Activated CD8-positive, alpha-beta memory T cell treated with anti-CD3 and anti-CD28 coated beads for 1 hour (primary cell): ENCODE measurements around the gene SKI.
"Not testable (repeated sequence)": the region's sequence is repeated elsewhere in the genome, so short reads cannot be mapped to it uniquely, and the experiment has no call there.

Experiments
- DNase-seq, 2 donors: peaks; one replicate each; pipeline ENCODE4 v3.0.0-alpha.2; 2020; ENCODE audit warnings: low read depth in 1 of 2; ENCODE audit errors: extremely low read depth in 1 of 2

The SKI gene

GRCh38 chr1:2240270-2241156 is 12.4 kb downstream of the SKI start:
- no peak for DNase-seq

GRCh38 chr1:2241820-2242219 is 13.7 kb downstream of the SKI start:
- DNase-seq, result no peak

- no peak for DNase-seq
These were observed 15.0 kb downstream of the SKI start for GRCh38 chr1:2242814-2243725.

GRCh38 chr1:2247045-2247394 is 18.9 kb downstream of the SKI start:
- DNase-seq, result not testable (repeated sequence)

GRCh38 chr1:2247760-2248126 is 19.6 kb downstream of the SKI start:
- no peak for DNase-seq

GRCh38 chr1:2248127-2248826 is 20.2 kb downstream of the SKI start:
- no peak for DNase-seq

- DNase-seq, result no peak
These were observed 20.9 kb downstream of the SKI start for GRCh38 chr1:2248854-2249558.

GRCh38 chr1:2249559-2249906 is 21.4 kb downstream of the SKI start:
- DNase-seq, result no peak

GRCh38 chr1:2250721-2251281 is 22.7 kb downstream of the SKI start:
- no peak for DNase-seq

DNA sequence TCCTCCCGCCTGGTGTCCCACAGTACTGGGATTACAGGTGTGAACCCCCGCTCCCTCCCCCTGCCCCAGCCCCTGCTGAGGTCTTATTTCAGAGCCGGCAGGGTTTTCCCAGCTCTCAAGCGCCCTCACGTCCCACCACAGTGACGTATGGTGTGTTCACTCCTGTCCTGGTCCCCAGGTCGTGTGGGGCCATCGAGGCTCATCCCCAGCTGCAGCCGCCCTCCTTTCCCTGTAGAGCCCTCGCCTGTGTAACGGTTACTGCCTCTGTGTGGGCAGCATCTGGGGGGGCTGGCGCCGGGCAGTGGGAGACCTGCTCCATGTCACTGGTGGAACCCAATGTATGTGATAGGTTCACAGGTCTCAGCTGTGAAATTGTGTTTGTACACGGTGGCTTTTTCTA is 23.2 kb downstream of the SKI start:
- DNase-seq, result no peak

DNA sequence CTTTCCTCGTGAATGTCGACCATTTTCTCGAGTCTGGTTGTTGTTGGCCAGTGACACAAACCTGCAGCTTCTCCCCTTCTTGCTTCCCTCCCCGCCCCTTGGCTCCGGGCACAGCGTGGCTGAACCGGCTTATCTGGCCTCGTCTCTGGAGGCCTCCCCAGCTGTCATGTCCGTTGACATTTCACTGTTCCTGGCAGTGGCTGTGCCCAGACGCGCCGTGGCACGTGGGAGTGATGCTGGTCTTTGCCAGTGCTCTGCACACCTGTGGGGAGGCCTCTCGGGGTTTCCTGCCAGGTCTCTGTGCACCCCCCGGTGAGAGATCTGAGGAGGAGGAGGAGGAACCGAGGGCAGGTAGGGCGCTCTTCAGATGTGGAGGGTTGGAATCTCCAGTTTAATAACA is 23.7 kb downstream of the SKI start:
- DNase-seq, result no peak

GRCh38 chr1:2252423-2252822 is 24.3 kb downstream of the SKI start:
- no peak for DNase-seq

DNA sequence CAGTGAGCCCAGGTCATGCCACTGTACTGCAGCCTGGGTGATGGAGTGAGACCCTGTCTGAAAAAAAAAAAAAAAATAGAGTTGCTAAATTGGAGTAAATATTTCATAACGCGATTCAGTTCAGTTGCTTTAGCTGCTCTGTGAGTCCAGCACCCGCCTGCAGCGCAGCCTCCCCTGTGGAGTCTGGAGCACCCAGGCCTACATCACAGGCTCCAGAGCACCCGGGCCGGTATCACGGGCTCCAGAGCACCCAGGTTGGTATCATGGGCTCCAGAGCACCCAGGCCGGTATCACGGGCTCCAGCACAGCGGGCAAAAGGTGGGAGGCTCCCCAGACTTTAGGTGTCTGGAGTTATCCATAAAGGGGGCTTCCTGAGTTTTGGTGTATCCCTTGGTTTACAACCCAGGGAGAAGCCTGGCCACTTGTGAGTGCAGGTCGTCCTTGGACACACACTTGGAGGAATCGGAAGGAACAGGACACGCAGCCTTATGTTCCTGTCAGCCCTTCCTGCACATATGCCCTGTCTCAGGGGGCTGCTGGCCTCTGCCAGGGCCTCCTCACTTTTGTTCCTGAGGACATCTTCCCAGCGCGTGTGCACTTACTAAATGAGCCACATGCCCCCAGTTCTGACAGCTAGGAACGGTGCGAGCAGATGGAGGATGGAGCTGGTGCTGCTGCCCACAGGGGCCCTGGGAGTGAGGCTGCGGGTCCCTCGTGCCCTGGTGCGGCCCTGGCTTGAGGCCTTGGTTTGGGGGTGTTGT is 25.1 kb downstream of the SKI start:
- no peak for DNase-seq

DNA sequence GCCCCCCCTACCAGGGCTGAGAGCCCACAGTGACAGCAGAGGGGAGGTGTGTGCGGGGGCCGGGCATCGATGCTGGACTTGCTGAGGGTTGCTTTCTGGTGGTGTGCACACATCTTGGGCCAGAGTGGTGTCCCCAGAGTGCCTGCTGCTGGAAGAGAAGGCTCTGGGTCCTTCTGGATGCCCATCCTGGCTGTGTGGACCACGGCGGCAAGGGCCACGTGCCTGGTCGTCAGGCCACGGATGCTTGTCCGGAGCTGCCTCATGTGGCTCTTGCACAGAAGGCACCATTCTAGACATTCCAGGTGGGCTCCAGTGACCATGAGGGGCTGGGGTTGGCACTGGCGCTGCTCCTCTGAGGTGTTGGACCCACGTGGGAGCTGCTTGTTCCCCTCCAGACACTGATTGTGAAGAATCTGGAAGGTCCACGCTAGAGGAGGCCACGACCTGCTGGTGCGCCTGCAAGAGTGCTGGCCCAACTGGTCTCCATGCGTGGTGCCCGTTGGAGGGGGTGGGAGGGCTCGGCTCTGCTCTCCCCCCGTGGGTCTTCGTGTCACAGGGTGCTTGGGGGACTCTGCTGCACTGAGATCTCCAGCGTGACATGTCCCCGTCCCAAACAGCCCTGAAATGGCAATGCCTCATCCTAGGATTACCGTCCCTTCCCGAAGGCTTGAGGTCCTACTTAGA is 25.8 kb downstream of the SKI start:
- DNase-seq, result no peak

GRCh38 chr1:2255047-2255419 is 26.9 kb downstream of the SKI start:
- no peak for DNase-seq

DNA sequence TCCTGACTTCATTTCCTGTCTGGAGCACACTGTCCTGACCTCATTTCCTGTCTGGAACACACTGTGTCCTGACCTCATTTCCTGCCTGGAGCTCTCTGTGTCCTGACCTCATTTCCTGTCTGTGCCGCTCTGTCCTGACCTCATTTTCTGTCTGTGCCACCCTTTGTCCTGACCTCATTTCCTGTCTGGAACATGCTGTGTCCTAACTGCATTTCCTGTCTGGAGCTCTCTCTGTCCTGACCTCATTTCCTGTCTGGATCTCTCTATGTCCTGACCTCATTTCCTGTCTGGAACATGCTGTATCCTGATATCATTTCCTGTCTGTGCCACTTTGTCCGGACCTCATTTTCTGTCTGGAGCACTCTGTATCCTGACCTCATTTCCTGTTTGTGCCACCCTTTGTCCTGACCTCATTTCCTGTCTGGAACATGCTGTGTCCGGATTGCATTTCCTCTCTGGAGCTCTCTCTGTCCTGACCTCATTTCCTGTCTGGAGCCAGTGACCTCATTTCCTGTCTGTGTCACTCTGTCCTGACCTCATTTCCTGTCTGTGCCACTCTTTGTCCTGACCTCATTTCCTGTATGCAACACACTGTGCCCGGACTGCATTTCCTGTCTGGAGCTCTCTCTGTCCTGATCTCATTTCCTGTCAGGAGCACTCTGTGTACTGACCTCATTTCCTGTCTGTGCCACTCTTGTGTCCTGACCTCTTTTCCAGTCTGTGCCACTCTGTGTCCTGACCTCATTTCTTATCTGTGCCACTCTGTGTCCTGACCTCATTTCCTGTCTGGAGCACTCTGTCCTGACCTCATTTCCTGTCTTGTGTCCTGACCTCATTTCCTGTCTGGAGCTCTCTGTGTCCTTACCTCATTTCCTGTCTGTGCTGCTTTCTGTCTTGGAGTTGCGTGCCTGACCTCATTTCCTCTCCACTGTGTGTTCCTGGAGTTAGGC is 27.6 kb downstream of the SKI start:
- DNase-seq, result peak; percentile 40 to 52

GRCh38 chr1:2256435-2257244 is 28.5 kb downstream of the SKI start:
- no peak for DNase-seq
